KMS-11 (cell line): ENCODE data around the gene CACFD1.
A peak's percentile ranks its signal among the peaks of the same experiment; 100 is the strongest.

ENCODE experiments used
- H2AFZ ChIP-seq: fragments of 200-600 bp; sonication (generic); 2 replicates; pipeline ENCODE4 v1.6.1; 2016; ENCODE audit warnings: antibody characterized with exemption, mixed run types, low read depth
- H3K27ac ChIP-seq: fragments of 200-600 bp; sonication (generic); 2 replicates; pipeline ENCODE4 v1.6.1; 2016; ENCODE audit warnings: mild to moderate bottlenecking, mixed run types
- H3K27me3 ChIP-seq: fragments of 200-600 bp; sonication (generic); 2 replicates; pipeline ENCODE4 v1.6.1; 2017; ENCODE audit warnings: mild to moderate bottlenecking, low read depth, mixed run types, moderate library complexity; ENCODE audit not compliant: insufficient read depth
- H3K36me3 ChIP-seq: fragments of 200-600 bp; sonication (generic); 2 replicates; pipeline ENCODE4 v1.6.1; 2017; ENCODE audit warnings: mild to moderate bottlenecking, mixed run types; ENCODE audit not compliant: insufficient read depth
- H3K4me1 ChIP-seq: fragments of 200-600 bp; sonication (generic); 2 replicates; pipeline ENCODE4 v1.6.1; 2016; ENCODE audit warnings: mild to moderate bottlenecking, low read depth, mixed run types; ENCODE audit not compliant: poor library complexity, severe bottlenecking
- H3K4me2 ChIP-seq: fragments of 200-600 bp; sonication (generic); 2 replicates; pipeline ENCODE4 v1.7.0; 2016; ENCODE audit warnings: mild to moderate bottlenecking, mixed run types
- H3K4me3 ChIP-seq: fragments of 200-600 bp; sonication (generic); IDR thresholded peaks from 2 replicates; pipeline ENCODE4 v1.6.1; 2017; ENCODE audit warnings: low read depth, low read length, mixed read lengths; ENCODE audit not compliant: insufficient read depth
- H3K79me2 ChIP-seq: fragments of 200-600 bp; sonication (generic); 2 replicates; pipeline ENCODE4 v1.6.1; 2016; ENCODE audit warnings: low read depth, mixed run types; ENCODE audit not compliant: insufficient read depth
- H3K9ac ChIP-seq: fragments of 200-600 bp; sonication (generic); 2 replicates; pipeline ENCODE4 v1.6.1; 2016; ENCODE audit warnings: mild to moderate bottlenecking, mixed run types
- H4K20me1 ChIP-seq: fragments of 200-600 bp; sonication (generic); 2 replicates; pipeline ENCODE4 v1.6.1; 2016; ENCODE audit warnings: mild to moderate bottlenecking, mixed run types; ENCODE audit not compliant: insufficient read depth
- TF ChIP-seq, protein P1 (sequence below): fragments of 200-600 bp; sonication (generic); conservative IDR thresholded peaks from 2 replicates; pipeline ENCODE4 v1.6.1; 2017; ENCODE audit warnings: low read depth, mild to moderate bottlenecking, antibody characterized with exemption, low read length, moderate library complexity, mixed read lengths

The CACFD1 gene

DNA sequence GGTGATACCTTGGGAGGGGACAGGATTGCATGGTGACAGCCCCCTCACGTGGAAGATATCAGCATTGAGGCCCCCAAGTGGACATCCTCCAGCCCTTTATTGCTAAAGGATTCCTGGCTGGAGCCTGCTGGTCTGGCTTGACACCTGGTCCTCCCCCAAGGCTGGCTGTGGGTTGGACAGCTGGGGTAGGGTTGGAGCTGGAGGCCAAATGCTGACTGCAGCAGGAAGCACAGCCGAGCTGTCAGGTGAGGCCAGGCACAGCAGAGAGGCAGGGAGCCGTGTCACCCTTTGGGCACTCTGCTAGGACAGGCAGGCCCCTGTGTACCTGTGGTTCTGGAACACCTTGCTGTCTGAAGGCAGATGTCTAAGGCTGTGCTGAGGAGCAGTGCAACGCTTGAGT, 2.2 kb downstream of the CACFD1 start:
- H3K9ac ChIP-seq = no peak overlapping the region
- H3K27ac ChIP-seq = no peak overlapping the region
- TF ChIP-seq, protein P1, sequence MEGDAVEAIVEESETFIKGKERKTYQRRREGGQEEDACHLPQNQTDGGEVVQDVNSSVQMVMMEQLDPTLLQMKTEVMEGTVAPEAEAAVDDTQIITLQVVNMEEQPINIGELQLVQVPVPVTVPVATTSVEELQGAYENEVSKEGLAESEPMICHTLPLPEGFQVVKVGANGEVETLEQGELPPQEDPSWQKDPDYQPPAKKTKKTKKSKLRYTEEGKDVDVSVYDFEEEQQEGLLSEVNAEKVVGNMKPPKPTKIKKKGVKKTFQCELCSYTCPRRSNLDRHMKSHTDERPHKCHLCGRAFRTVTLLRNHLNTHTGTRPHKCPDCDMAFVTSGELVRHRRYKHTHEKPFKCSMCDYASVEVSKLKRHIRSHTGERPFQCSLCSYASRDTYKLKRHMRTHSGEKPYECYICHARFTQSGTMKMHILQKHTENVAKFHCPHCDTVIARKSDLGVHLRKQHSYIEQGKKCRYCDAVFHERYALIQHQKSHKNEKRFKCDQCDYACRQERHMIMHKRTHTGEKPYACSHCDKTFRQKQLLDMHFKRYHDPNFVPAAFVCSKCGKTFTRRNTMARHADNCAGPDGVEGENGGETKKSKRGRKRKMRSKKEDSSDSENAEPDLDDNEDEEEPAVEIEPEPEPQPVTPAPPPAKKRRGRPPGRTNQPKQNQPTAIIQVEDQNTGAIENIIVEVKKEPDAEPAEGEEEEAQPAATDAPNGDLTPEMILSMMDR = no peak
- H2AFZ ChIP-seq = no peak overlapping the region
- no peaks in the 10 kb centered on the region for H3K4me1 ChIP-seq
- H3K4me3 ChIP-seq = no peak overlapping the region
- no peak overlapping the region for H3K4me2 ChIP-seq
- peaks cover 80% of the 10 kb centered on the region for H3K27me3 ChIP-seq
- no peaks in the 10 kb centered on the region for H3K79me2 ChIP-seq
- no peaks in the 10 kb centered on the region for H3K36me3 ChIP-seq
- no peaks in the 10 kb centered on the region for H4K20me1 ChIP-seq

DNA sequence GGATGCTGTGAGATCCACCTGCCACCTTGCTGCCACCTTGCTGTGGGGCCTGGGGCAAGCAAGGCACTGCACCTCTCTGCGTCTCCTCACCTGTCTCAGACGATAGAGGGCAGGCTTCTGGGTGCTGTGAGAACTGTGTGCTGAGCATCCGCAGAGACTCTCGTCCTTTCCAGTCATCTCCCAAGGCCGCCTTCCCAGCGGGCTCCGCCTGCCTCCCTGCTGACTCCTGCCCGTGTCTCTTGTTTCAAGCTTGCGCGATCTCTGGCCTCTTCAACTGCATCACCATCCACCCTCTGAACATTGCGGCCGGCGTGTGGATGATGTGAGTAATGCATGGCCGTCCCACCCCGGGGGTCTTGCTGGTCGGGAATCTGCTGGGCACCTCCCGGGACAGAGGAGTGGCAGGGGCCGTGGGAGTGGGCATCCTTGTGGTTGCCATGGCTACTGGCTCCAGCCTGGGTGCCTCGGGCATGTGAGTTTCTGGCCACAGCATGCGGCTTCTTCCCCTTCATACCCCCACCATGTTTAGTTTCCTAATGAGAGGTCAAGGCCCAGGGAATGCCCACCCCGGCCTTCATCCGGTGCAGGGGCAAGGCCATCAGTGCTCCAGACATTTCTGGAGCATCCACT, 3.6 kb downstream of the CACFD1 start:
- Histone ChIP-seq H3K4me2 (no peak overlapping the region), H4K20me1 (no peaks in the 10 kb centered on the region), H3K4me1 (no peaks in the 10 kb centered on the region), H3K4me3 (no peak overlapping the region), H3K79me2 (no peaks in the 10 kb centered on the region), H2AFZ (no peak overlapping the region), H3K27ac (no peak overlapping the region), H3K27me3 (peaks cover 78% of the 10 kb centered on the region), H3K9ac (no peak overlapping the region), H3K36me3 (no peaks in the 10 kb centered on the region)
- TF ChIP-seq, protein P1 = 0 out of 2 replicates have a peak, but pooled peaks have one; percentile 17

DNA sequence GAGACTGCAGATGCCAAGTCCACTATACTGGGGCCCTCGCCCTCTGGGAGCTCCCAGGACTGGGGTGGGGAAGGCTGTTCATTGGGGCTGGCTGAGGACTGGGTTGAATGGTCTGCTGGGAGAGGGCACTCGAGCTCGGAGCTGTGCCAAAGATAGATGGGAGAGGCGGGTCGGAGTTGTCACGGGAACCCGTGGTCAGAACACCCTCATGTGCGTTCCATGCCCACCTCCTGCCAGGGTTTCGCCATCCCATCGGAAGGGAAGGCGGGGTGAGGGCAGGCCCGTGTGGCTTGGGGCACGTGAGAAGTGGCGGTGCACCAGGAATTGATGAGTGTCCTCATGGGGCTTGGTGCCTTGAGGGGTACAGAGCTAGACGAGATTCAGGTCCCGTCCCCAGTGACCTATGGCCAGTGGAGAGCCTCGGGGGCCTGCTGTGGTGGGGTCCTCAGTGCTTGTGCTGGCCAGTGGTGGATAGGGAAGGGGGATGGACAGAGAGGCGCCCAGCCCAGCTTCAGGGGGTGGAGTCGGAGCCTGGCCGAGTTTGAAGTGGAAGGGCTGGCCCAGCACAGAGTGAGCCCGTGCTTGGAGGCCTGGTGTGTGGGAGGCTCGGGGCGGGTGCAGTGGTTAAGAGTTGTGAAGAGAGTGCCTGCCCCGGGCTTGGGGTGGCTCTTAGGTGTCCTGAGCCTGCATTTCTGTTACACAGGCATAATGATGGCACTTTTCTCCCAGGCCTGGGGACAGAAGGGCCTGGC, 4.3 kb downstream of the CACFD1 start:
- Histone ChIP-seq H4K20me1 (no peaks in the 10 kb centered on the region), H3K79me2 (no peaks in the 10 kb centered on the region), H3K4me1 (no peaks in the 10 kb centered on the region), H3K36me3 (no peaks in the 10 kb centered on the region), H3K27ac (no peak overlapping the region), H2AFZ (no peak overlapping the region), H3K4me2 (no peak overlapping the region), H3K9ac (no peak overlapping the region), H3K4me3 (no peak overlapping the region), H3K27me3 (peaks cover 72% of the 10 kb centered on the region)
- TF ChIP-seq, protein P1 = no peak

DNA sequence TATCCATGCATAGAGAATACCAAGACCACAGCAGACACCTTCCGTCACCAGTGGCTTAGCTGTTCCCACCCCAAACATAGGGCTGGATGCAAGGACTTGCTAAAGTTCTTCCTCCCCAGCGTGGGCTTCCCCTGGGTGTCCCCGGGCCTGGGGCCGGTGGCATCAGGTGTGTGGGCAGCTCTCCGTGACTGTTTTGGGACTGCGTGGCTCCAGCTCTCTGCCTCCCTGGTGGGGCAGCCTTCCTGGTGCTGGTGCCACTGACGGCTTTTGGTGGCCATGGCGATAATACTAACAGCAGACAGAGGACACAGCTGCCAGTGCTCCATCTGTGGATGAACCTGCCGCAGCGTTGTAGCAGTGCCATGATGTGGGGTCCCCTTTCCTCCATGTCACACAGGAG, 4.9 kb downstream of the CACFD1 start:
- no peaks in the 10 kb centered on the region for H4K20me1 ChIP-seq
- no peak overlapping the region for H3K4me3 ChIP-seq
- TF ChIP-seq, protein P1 = no peak
- H3K27ac ChIP-seq = no peak overlapping the region
- H3K79me2 ChIP-seq = no peaks in the 10 kb centered on the region
- no peaks in the 10 kb centered on the region for H3K4me1 ChIP-seq
- no peaks in the 10 kb centered on the region for H3K36me3 ChIP-seq
- H3K27me3 ChIP-seq = peaks cover 75% of the 10 kb centered on the region
- no peak overlapping the region for H3K9ac ChIP-seq
- H3K4me2 ChIP-seq = no peak overlapping the region
- H2AFZ ChIP-seq = no peak overlapping the region
